Type B pancreatic cell (in vitro differentiated cells): Measurements from ENCODE around the gene PDK4. TPM values are rescaled to one million over a fixed set of nuclear protein-coding genes. Genes with fewer than 3 reads are reported as not detected.

Experiments
- DNase-seq: peaks from one replicate; pipeline ENCODE4 v3.0.0; 2021; ENCODE audit warnings: mixed read lengths; ENCODE audit not compliant: unreplicated experiment; ENCODE audit errors: extremely low spot score
- H3K27ac Mint-ChIP-seq: 2 replicates; pipeline ENCODE4 v1.8.0; 2021; ENCODE audit warnings: mild to moderate bottlenecking, mixed read lengths
- H3K27me3 Mint-ChIP-seq: 2 replicates; pipeline ENCODE4 v1.8.0; 2021; ENCODE audit warnings: mixed read lengths
- H3K36me3 Mint-ChIP-seq: 2 replicates; pipeline ENCODE4 v1.8.0; 2021; ENCODE audit warnings: mixed read lengths
- H3K4me1 Mint-ChIP-seq: one replicate; pipeline ENCODE4 v1.8.0; 2021; ENCODE audit warnings: mixed read lengths; ENCODE audit not compliant: unreplicated experiment
- H3K4me3 Mint-ChIP-seq: 2 replicates; pipeline ENCODE4 v1.8.0; 2021; ENCODE audit warnings: mild to moderate bottlenecking, mixed read lengths
- H3K9me3 Mint-ChIP-seq: 2 replicates; pipeline ENCODE4 v1.8.0; 2021; ENCODE audit warnings: mixed read lengths
- CTCF ChIP-seq: fragments of 200-600 bp; sonication (generic); conservative IDR thresholded peaks from 2 replicates; pipeline ENCODE4 v1.5.0; 2021; ENCODE audit warnings: antibody characterized with exemption, mild to moderate bottlenecking
- total RNA-seq: library from RNA; stranded (reverse); gene quantifications from 2 replicates; pipeline ENCODE4 v1.2.1, GENCODE V29; 2021; ENCODE audit warnings: low replicate concordance

PDK4 gene
- total RNA-seq, 1 donor from 2014 or later, result 18.3 TPM

GRCh38 chr7:95536656-95537311 is 59.5 kb downstream of the PDK4 start:
- no peaks in the 10 kb centered on the region for H3K9me3 Mint-ChIP-seq
- TF ChIP-seq CTCF, result no peak
- H3K27ac Mint-ChIP-seq, result no peak overlapping the region
- H3K4me3 Mint-ChIP-seq, result no peak overlapping the region
- H3K27me3 Mint-ChIP-seq, result peaks cover 5% of the 10 kb centered on the region
- no peaks in the 10 kb centered on the region for H3K4me1 Mint-ChIP-seq
- no peak for DNase-seq
- no peaks in the 10 kb centered on the region for H3K36me3 Mint-ChIP-seq

GRCh38 chr7:95535662-95536061 is 60.7 kb downstream of the PDK4 start:
- Mint-ChIP-seq H3K4me3 (no peak overlapping the region), H3K36me3 (no peaks in the 10 kb centered on the region), H3K9me3 (no peaks in the 10 kb centered on the region), H3K27ac (no peak overlapping the region), H3K27me3 (peaks cover 5% of the 10 kb centered on the region), H3K4me1 (no peaks in the 10 kb centered on the region)
- no peak for TF ChIP-seq CTCF
- DNase-seq, result no peak

GRCh38 chr7:95534796-95535195 is 61.5 kb downstream of the PDK4 start:
- Mint-ChIP-seq H3K4me1 (no peaks in the 10 kb centered on the region), H3K36me3 (no peaks in the 10 kb centered on the region), H3K27ac (no peak overlapping the region), H3K9me3 (no peaks in the 10 kb centered on the region), H3K27me3 (peaks cover 5% of the 10 kb centered on the region), H3K4me3 (no peak overlapping the region)
- no peak for TF ChIP-seq CTCF
- DNase-seq, result no peak

Other genes starting within 250 kb of the PDK4 start
- 0.17 and 1.2 TPM in 2 replicates for gene PON3, start 200.1 kb downstream of the PDK4 start, total RNA-seq
- 45.4 and 79.2 TPM in 2 replicates for gene PON2, start 161.5 kb downstream of the PDK4 start, total RNA-seq
- gene ASB4, start 110.6 kb downstream of the PDK4 start, total RNA-seq, result 0.07 and 0.31 TPM in 2 replicates
- gene DYNC1I1, start 176.0 kb upstream of the PDK4 start, total RNA-seq, result 2.5 and 4.0 TPM in 2 replicates